Ovary (tissue), 3 donors: ENCODE measurements around the gene AP1G2.

ENCODE experiments used
- CTCF ChIP-seq, 3 donors: fragments of 450-650 bp in 2 of 3; fragments of 200-600 bp in 1 of 3; IDR thresholded peaks; one replicate each; pipeline versions ENCODE4 v1.5.1 to v1.8.0; 2016 to 2022; ENCODE audit warnings: antibody characterized with exemption in 3 of 3, mild to moderate bottlenecking in 1 of 3
- POLR2A ChIP-seq: fragments of 450-650 bp; IDR thresholded peaks from one replicate; pipeline ENCODE4 v1.6.1; 2017; ENCODE audit warnings: antibody characterized with exemption, mild to moderate bottlenecking, moderate library complexity
- donor health status: DM: no; HTN: no; CAD: no.

GRCh38 chr14:23544511-23545447 lies 22.8 kb downstream of the AP1G2 start:
- TF ChIP-seq POLR2A (no peak), CTCF (IDR thresholded peaks at IDR 0.05) (no peak)
